ENCODE measurements around the gene CPVL. TPM values are rescaled to one million over a fixed set of nuclear protein-coding genes. Genes with fewer than 3 reads are reported as not detected.

The CPVL gene
- total and polyA plus RNA-seq, 4 donors, result 6.0 to 39.0 (median 12.9) TPM

GRCh38 chr7:28958980-28959347 is 187.4 kb downstream of the CPVL start:
- no peak overlapping the region for H3K9ac ChIP-seq (ENCODE audit: low read depth in 1 of 2, low read length in 2 of 2)
- H3K36me3 ChIP-seq (ENCODE audit: control insufficient read depth in 4 of 4, insufficient read depth in 3 of 4, low read depth in 1 of 4, low read length in 3 of 4), result no peaks in the 10 kb centered on the region
- no peak overlapping the region for H3K4me3 ChIP-seq (ENCODE audit: low read depth in 1 of 3, low read length in 3 of 3)
- H3K9me3 ChIP-seq (ENCODE audit: control insufficient read depth in 4 of 4, low read length in 3 of 4), result peaks cover 0 to 14% (median 0%) of the 10 kb centered on the region in 4 donors
- TF ChIP-seq FOXA1 (IDR thresholded peaks at IDR 0.05) (no peak), HNF4G (IDR thresholded peaks at IDR 0.05) (no peak), TAF1 (conservative IDR thresholded peaks at IDR 0.05) (no peak), YY1 (IDR thresholded peaks at IDR 0.05) (no peak), NR2F2 (IDR thresholded peaks at IDR 0.05) (no peak), CTCF (IDR thresholded peaks at IDR 0.05; ENCODE audit: low read depth, low read length, missing input control) (no peak), JUND (IDR thresholded peaks at IDR 0.05) (no peak), RAD21 (IDR thresholded peaks at IDR 0.05) (no peak), REST (IDR thresholded peaks at IDR 0.05) (no peak), HNF4A (conservative IDR thresholded peaks at IDR 0.05) (no peak), GABPA (IDR thresholded peaks at IDR 0.05 in 1 of 2, conservative IDR thresholded peaks at IDR 0.05 in 1 of 2) (no peak)
- 81% methylated on average over 6 of the region's 6 CpGs for WGBS
- peaks cover 11 to 30% (median 22%) of the 10 kb centered on the region in 4 donors for H3K4me1 ChIP-seq (ENCODE audit: control insufficient read depth in 4 of 4, insufficient read depth in 4 of 4, low read length in 3 of 4)
- H3K27ac ChIP-seq (ENCODE audit: low read depth in 1 of 2, low read length in 2 of 2), result peak overlapping the region in 1 of 2 donors; percentile 7
- peaks cover 0 to 3% (median 0%) of the 10 kb centered on the region in 4 donors for H3K27me3 ChIP-seq (ENCODE audit: control insufficient read depth in 4 of 4, insufficient read depth in 4 of 4, low read length in 3 of 4)
- no peak for DNase-seq (ENCODE audit: low spot score)

DNA sequence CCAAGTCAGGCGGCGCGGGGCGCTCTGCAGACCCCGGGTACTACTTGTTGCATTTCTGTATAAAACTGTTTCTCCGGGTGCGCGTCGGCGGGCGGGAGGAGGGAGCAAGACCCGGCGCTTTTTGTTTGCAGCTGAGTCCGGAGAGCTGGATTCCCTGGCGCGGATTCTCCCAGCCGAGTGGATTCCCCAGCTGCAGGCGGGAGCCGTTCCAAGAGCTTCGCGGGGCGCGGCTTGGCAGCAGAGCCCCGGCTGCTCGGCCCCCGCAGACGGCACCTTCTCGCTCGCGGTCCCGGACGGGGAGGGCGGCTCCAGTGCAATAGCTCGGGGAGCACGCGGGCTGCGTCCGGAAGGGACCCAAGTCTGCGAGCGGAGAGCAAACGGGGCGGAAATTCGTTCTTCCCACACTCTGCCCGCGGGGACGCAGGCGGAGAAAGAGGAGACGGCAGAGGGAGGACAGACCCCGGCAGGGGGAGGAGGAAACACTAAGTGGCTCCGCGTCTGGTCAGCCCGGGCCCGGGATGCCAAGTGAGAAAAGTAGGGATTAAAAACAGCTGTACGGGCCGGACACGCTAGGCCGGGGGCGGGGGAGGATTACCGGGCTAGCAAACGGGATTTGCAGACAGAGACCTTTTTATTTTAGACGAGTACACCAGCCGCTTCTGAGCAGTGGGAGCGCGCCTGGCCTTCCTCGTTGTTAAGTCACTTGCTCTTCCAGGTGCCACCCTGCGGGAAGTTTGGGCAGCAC is 187.9 kb downstream of the CPVL start, which contains the start of gene TRIL:
TSS of gene TRIL (minus strand) at position 96 of the 745 bp plus-strand sequence. CDS start 284 bp downstream, outside the sequence.
- WGBS, result 22% methylated on average over 66 of the region's 66 CpGs
- no peak within 1 kb of the TSS for H3K9ac ChIP-seq (ENCODE audit: low read depth in 1 of 2, low read length in 2 of 2)
- peak within 1 kb of the TSS; percentile 41 to 61 (median 42) for H3K4me3 ChIP-seq (ENCODE audit: low read depth in 1 of 3, low read length in 3 of 3)
- peak within 1 kb of the TSS in 1 of 2 donors; percentile 20 for H3K27ac ChIP-seq (ENCODE audit: low read depth in 1 of 2, low read length in 2 of 2)
- TF ChIP-seq RAD21 (IDR thresholded peaks at IDR 0.05), result no peak
- no peak for TF ChIP-seq REST (IDR thresholded peaks at IDR 0.05)
- peak; percentile 21 for TF ChIP-seq SP1 (IDR thresholded peaks at IDR 0.05)
- no peak for TF ChIP-seq EGR1 (IDR thresholded peaks at IDR 0.05; ENCODE audit: low read depth in 2 of 2)
- no peak for TF ChIP-seq CTCF (IDR thresholded peaks at IDR 0.05; ENCODE audit: low read depth, low read length, missing input control)
- TF ChIP-seq HNF4A (conservative IDR thresholded peaks at IDR 0.05), result no peak
- peaks cover 0 to 3% (median 0%) of the 10 kb centered on the region in 4 donors for H3K27me3 ChIP-seq (ENCODE audit: control insufficient read depth in 4 of 4, insufficient read depth in 4 of 4, low read length in 3 of 4)
- peaks cover 12 to 30% (median 22%) of the 10 kb centered on the region in 4 donors for H3K4me1 ChIP-seq (ENCODE audit: control insufficient read depth in 4 of 4, insufficient read depth in 4 of 4, low read length in 3 of 4)
- DNase-seq (ENCODE audit: low spot score), result peak; percentile 39
- no peaks in the 10 kb centered on the region for H3K36me3 ChIP-seq (ENCODE audit: control insufficient read depth in 4 of 4, insufficient read depth in 3 of 4, low read depth in 1 of 4, low read length in 3 of 4)
- peaks cover 0 to 14% (median 0%) of the 10 kb centered on the region in 4 donors for H3K9me3 ChIP-seq (ENCODE audit: control insufficient read depth in 4 of 4, low read length in 3 of 4)
